HG03097 (cell line): ENCODE measurements around the gene ANKRD55.
"Not testable (repeated sequence)": the region's sequence is repeated elsewhere in the genome, so short reads cannot be mapped to it uniquely, and the experiment has no call there.

ENCODE experiments used
- ATAC-seq: cut with Tn5 transposase; IDR thresholded peaks from one replicate; pipeline ENCODE4 v1.9.1; 2021; ENCODE audit not compliant: unreplicated experiment, low FRiP score

Gene ANKRD55

DNA sequence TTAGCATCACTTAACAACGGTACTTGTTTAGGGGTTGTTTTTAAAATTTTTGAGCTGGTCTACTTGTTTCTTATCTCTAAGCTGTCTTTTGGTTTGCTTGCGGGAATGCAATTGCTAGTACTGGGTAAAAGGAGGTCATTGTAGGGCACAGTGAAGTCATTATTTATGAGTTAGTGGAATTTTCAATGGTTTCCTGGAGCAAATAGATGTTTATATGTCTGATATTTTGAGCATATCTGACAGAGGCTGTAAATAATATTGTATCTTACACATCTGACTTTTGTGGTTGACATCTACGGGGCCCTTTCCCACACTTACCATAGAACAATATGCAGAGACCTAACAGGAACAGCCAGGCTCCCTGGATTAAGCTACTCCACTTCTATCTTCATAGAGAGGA is 147.9 kb downstream of the ANKRD55 start:
- ATAC-seq, result no peak

DNA sequence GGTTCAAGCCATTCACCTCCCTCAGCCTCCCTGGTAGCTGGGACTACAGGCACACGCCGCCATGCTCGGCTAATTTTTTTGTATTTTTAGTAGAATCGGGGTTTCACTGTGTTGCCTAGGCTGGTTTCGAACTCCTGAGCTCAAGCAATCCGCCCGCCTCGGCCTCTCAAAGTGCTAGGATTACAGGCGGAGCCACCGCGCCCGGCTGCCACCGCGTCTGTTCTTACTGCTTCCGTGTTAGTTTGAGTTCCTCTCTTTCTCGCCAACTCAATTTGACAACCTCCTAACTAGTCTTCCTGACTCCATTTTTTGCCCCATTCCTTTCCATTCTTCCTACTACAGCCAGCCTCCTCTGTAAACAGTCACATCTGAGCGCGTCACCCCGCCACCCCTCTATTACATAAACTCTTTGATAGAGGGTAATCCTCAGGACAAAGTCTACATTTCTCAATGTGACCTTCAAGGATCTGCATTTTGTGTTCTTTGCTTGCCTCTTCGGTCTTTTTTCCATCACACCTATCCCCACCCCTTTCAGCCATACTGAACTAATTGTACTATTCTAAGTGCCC is 149.8 kb downstream of the ANKRD55 start:
- ATAC-seq, result no peak

DNA sequence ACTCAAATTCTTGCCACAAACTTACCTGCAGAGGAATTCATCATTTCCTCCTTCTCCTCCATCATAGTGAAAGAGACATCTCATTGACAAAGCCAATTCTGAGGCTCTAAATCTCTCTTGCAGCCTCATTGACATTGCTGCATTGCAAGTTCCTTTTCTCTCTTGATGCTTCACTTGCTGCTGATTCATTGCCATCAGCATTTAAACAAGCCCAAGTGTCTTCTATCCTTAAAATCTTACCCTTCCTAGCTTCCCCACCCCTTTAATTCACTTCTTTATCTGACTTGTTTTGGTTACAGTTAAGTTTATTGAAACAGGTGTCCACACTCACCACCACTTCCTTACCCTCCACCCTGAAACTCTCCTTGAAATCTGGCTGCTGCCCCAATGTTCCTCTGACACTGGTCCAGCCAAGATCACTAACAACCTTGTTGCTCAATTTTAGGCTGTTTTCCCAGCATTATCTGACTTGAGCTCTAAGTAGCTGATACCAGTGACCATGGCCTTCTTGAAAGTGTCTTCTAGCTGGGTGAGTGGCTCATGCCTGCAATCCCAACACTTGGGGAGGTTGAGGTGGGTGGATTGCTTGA is 152.0 kb downstream of the ANKRD55 start:
- peak; percentile 39 for ATAC-seq

GRCh38 chr5:56080375-56081052 is 152.6 kb downstream of the ANKRD55 start:
- peak; percentile 68 for ATAC-seq

GRCh38 chr5:56079157-56079500 is 154.0 kb downstream of the ANKRD55 start:
- ATAC-seq, result not testable (repeated sequence)

DNA sequence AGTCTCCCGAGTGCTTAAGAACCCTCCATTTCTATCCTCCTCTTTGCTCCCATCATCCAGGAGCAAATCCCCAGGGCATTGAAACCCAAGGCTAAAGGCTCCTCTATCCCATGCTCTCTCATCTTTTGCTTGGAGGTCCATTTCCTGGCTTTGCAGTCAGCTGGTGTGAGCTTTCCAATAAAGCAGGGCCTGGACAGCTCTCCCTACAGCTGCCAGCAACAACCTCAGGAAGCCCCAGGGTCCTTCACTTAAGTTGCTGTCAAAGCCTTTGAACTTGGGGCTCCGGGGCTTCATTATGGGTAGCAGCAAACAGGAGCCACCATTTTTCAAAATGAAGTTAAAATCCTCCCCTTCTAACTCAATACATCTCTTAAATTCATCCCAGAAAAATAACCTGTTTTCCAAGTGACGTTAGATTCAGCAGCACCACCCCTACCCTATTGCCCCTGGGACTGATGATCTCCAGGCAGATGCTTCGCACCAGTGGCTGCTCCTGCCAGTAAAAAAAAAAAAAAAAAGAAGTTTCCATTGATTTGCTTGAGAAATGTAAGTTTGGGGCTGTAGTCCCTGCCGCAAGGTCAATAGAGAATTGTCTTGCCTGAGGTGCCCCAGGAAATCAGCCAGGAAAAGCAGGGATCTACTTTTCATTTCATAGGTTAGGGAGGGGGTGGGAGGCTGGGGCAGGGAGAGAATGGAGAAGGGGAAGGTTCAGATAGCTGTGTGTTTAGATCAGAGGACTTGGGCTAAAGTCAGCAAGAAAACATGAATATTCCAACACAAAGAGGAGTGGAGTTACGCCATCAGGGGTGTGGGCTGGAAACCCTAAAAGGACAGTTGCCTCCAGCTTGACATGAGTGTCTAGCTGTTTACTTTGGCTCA is 154.6 kb downstream of the ANKRD55 start:
- ATAC-seq, result no peak

DNA sequence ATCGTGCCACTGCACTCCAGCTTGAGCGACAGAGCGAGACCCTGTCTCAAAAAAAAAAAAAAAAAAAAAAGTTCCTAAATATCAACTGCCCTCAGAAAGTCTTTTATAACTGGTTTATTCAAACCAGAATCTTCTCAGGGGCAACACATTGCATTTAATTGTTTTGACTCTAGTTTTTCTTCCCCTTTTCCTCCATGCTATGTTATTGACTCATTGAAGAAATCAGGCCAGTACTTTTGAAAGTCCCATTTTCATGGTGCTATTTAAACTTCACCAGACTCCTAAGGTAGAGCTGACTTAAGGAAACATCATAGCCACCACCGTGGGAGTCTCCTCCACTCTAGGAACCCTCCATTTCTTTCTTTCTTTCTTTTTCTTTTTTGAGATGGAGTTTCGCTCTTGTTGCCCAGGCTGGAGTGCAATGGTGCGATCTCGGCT is 155.3 kb downstream of the ANKRD55 start:
- ATAC-seq, result no peak

DNA sequence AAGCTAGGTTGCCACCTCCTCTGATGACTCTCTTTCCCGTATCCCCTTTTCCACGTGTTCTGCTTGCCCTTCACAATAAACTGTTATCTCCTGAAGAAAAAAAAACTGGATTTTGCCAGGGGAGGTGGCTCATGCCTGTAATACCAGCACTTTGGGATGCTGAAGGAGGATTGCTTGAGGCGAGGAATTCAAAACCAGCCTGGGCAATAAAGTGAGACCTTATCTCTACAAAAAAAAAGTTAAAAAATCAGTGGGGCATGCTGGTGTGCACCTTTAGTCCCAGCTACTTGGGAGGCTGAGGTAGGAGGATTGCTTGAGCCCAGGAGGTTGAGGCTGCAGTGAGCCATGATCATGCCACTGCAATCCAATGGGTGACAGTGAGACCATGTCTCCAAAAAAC is 156.6 kb downstream of the ANKRD55 start:
- no peak for ATAC-seq

GRCh38 chr5:56075361-56075760 is 157.8 kb downstream of the ANKRD55 start:
- no peak for ATAC-seq

- no peak for ATAC-seq
Measured at GRCh38 chr5:56072863-56073766, 160.0 kb downstream of the ANKRD55 start.

GRCh38 chr5:56071470-56071869 is 161.7 kb downstream of the ANKRD55 start:
- no peak for ATAC-seq

- no peak for ATAC-seq
Measured at GRCh38 chr5:56070851-56071465, 162.2 kb downstream of the ANKRD55 start.

DNA sequence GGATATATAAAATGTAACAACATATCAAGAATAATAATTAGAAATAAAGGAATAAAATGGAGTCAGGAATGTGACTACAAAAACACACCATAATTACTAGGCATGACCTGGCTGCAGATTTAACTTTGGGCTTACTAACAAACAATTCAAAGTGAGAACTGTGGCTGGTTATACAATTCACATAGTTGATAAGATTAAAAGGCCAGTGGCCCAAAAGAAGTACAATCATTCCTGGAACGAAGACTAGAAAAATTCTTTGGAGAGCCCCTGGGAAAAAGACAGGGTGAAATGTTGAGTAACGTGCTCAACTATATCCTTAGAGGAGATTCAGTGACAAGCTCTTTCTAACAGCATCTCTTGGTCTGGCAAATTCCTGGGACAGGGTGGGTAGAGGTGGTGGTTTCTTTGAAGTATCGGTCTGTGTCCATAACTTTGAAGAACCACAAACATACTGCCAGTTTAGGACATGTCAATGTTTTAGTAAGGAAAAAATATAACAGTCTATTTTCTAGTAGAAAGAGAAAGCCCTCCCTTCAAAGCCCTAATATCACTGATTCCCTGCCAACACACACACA is 163.4 kb downstream of the ANKRD55 start:
- ATAC-seq, result no peak

DNA sequence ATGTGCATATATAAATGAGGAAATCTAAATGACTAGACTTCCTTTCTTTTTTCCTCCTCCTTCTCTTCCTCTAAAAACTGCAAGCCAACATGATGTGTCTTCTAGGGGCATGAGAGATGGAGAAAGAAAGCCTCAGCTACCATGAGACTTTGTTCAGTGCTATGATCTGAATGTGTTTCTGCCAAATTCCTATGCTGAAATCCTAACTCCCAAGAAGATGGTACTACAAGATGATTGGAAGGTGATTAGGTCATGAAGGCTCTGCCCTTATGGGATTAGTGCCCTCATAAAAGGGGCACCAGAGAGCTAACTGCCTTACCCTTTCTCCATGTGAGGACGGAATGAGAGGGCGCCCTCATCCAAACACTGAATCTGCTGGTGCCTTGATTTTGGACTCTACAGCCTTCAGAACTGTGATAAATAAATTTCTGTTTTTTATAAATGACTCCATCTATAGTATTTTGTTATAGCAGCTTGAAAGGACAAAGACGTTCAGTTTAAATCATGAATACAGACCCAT is 166.1 kb downstream of the ANKRD55 start:
- no peak for ATAC-seq

DNA sequence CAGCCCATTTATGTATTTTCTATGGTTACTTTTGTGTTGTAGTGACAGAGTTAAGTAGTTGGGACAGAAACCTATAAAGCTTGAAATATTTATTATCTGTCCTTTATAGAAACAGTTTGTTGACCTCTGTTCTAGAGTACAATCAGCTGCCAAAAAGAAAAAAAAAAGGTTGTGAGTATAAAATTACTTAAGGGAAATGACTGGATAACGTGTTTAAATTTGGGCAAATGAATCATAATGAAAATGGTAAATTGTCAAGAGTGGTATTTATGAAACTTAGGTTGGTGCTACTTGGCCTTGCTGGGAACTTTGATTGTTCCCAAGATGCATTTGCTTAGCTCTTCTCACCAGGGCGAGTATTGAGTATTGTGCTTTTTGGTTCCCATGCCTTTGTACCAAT is 168.1 kb downstream of the ANKRD55 start:
- ATAC-seq, result no peak

GRCh38 chr5:56060276-56061110 is 172.6 kb downstream of the ANKRD55 start:
- no peak for ATAC-seq

DNA sequence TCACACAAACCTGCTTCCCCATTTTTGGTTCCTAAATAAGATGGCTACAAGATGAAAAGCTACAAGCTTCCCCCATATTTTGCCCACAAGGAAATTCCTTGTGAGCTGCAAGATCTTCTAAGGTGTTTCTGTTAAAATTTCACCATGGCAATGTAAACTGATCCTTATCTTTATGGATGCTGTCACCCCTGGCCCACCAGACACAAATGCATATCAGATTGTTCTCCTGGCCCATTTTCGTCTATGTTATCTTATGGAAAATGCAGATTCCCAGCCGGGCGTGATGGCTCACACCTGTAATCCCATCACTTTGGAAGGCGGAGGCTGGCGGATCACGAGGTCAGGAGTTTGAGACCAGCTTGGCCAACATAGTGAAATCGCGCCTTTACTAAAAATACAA is 173.3 kb downstream of the ANKRD55 start:
- no peak for ATAC-seq

DNA sequence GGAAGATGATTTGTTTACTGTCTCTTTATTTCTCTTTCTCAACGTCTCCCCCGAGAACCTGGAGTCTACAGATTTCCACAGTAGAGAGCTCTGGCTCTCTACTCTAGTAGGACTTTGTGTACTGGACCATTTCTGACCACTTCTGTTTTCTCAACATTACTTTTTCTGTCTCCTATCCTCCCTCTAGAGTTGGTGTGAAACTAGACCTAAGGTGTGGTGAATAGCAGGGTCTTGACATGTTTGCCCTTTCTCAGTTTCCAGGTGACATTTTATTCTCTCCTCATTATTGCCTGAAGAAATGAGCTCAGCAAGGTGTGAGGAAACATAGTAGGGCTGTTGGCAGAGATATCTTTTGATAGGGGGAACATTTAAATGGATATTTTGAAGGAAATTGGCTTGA is 176.3 kb downstream of the ANKRD55 start:
- ATAC-seq, result peak; percentile 72
